GM18499 (cell line): ENCODE measurements around the gene BCKDK.
"Not testable (repeated sequence)": the region's sequence is repeated elsewhere in the genome, so short reads cannot be mapped to it uniquely, and the experiment has no call there.

Experiments used
- ATAC-seq: cut with Tn5 transposase; IDR thresholded peaks from one replicate; pipeline ENCODE4 v1.9.1; 2021; ENCODE audit warnings: moderate number of reproducible peaks; ENCODE audit not compliant: insufficient read depth, unreplicated experiment

BCKDK gene

GRCh38 chr16:31136287-31136662, 28.1 kb downstream of the BCKDK start:
- ATAC-seq: no peak

- ATAC-seq: not testable (repeated sequence)
Observed at GRCh38 chr16:31136822-31137499, 28.8 kb downstream of the BCKDK start.

GRCh38 chr16:31138621-31139578, 30.7 kb downstream of the BCKDK start:
- ATAC-seq: no peak

GRCh38 chr16:31141071-31141469, 32.9 kb downstream of the BCKDK start:
- ATAC-seq: not testable (repeated sequence)

- no peak for ATAC-seq
Observed at GRCh38 chr16:31141489-31142108, 33.4 kb downstream of the BCKDK start.

- peak; percentile 45 for ATAC-seq
Observed at GRCh38 chr16:31142109-31143010, 34.2 kb downstream of the BCKDK start.

GRCh38 chr16:31143011-31143693, 35.0 kb downstream of the BCKDK start:
- no peak for ATAC-seq

GRCh38 chr16:31143694-31144148, 35.5 kb downstream of the BCKDK start:
- no peak for ATAC-seq

GRCh38 chr16:31144418-31144817, 36.2 kb downstream of the BCKDK start:
- ATAC-seq: not testable (repeated sequence)

GRCh38 chr16:31145398-31145990, 37.3 kb downstream of the BCKDK start:
- no peak for ATAC-seq

GRCh38 chr16:31147574-31147973, 39.4 kb downstream of the BCKDK start:
- ATAC-seq: no peak

GRCh38 chr16:31148281-31148728, 40.1 kb downstream of the BCKDK start:
- no peak for ATAC-seq

- no peak for ATAC-seq
Observed at GRCh38 chr16:31148896-31149295, 40.7 kb downstream of the BCKDK start.

GRCh38 chr16:31149332-31149731, 41.1 kb downstream of the BCKDK start:
- ATAC-seq: no peak

- no peak for ATAC-seq
Observed at GRCh38 chr16:31149894-31150890, 42.0 kb downstream of the BCKDK start, which contains the start of gene PRSS36. PRSS36 (minus strand) TSS chr16:31150066; CDS start chr16:31150035, 31 bp downstream.

GRCh38 chr16:31150976-31151375, 42.8 kb downstream of the BCKDK start:
- ATAC-seq: not testable (repeated sequence)

- no peak for ATAC-seq
Observed at GRCh38 chr16:31157136-31157535, 49.0 kb downstream of the BCKDK start.
